Ovary (tissue), 9 donors: Measurements from ENCODE around the gene NR2F6. TPM values are rescaled to one million over a fixed set of nuclear protein-coding genes. Genes with fewer than 3 reads are reported as not detected.
A peak's percentile ranks its signal among the peaks of the same experiment; 100 is the strongest.

Experiments
- DNase-seq, 5 donors: peaks; one replicate each; pipeline ENCODE4 v3.0.0-alpha.2; 2019 to 2020
- H3K27ac ChIP-seq, 2 donors: fragments of 200-600 bp; one replicate each; pipeline versions ENCODE4 v1.5.1 to v1.8.0; 2019 to 2022
- H3K27me3 ChIP-seq: fragments of 200-600 bp; one replicate; pipeline ENCODE4 v1.8.0; 2022
- H3K36me3 ChIP-seq: fragments of 200-600 bp; sonication (generic); one replicate; pipeline ENCODE4 v1.5.1; 2019
- H3K4me1 ChIP-seq: one replicate; pipeline ENCODE4 v1.8.1; 2013; ENCODE audit warnings: mild to moderate bottlenecking, moderate library complexity; ENCODE audit not compliant: insufficient read depth
- H3K4me3 ChIP-seq: fragments of 200-600 bp; sonication (generic); one replicate; pipeline ENCODE4 v1.5.1; 2017
- H3K9me3 ChIP-seq, 2 donors: fragments of 200-600 bp in 1 of 2; sonication (generic) in 1 of 2; one replicate each; pipeline versions ENCODE4 v1.5.1 to v1.8.1; 2013 to 2019; ENCODE audit warnings: mild to moderate bottlenecking in 1 of 2, moderate library complexity in 1 of 2
- CTCF ChIP-seq, 3 donors: fragments of 450-650 bp in 2 of 3; fragments of 200-600 bp in 1 of 3; IDR thresholded peaks; one replicate each; pipeline versions ENCODE4 v1.5.1 to v1.8.0; 2016 to 2022; ENCODE audit warnings: antibody characterized with exemption in 3 of 3, mild to moderate bottlenecking in 1 of 3
- EP300 ChIP-seq: sonication (generic); formaldehyde crosslinking; IDR thresholded peaks from one replicate; pipeline ENCODE4 v1.6.1; 2017; ENCODE audit warnings: antibody characterized with exemption
- POLR2A ChIP-seq: fragments of 450-650 bp; IDR thresholded peaks from one replicate; pipeline ENCODE4 v1.6.1; 2017; ENCODE audit warnings: antibody characterized with exemption, mild to moderate bottlenecking, moderate library complexity
- WGBS, 3 donors: extraction: QIAGEN DNeasy Blood & Tissue Kit in 1 of 3; methylation state at CpG; one replicate each; pipeline versions ENCODE4 v1.1.5 to v1.1.7; 2013 to 2017; 5-methylcytosine and 5-hydroxymethylcytosine counted together
- intact Hi-C, 4 donors: fragments of 100-400 bp; cut with DNase I; formaldehyde crosslinking; loops; one replicate each; pipeline versions ENCODE4 v1.11.0 to v1.15.1; 2022 to 2023
- polyA plus RNA-seq, 2 donors: library from polyadenylated mRNA; stranded (reverse); fragments of 200-250 nt in 1 of 2; fragments of 350-450 nt in 1 of 2; fragmentation: Illumina TruSeq in 1 of 2; extraction: RNeasy Lipid Tissue Mini Kit (QIAGEN cat#74804) in 1 of 2; gene quantifications; one replicate each; pipeline ENCODE4 v1.2.3, GENCODE V29; 2013 to 2014
- total RNA-seq, 7 donors: library from RNA; depleted of rRNA in 2 of 7; stranded (reverse); fragments of >200 nt in 2 of 7; fragmentation: NEBNext Ultra II Directional in 3 of 7; extraction: Animal tissue kit (Norgen Biotek cat#: 25700) in 3 of 7; gene quantifications; one replicate each; pipeline versions ENCODE4 v1.1.0 to v1.2.4, GENCODE V29; 2016 to 2023
- donor health status: DM: no; HTN: no; CAD: no; lungs with moderate emphysema.
- donor health status: DM: no; HTN: no; CAD: no.
- donor health status: Bipolar disorder and iron deficiency.
- donor health status: DM: yes; HTN: yes; CAD: no.
- donor health status: DM: no; HTN: no; CAD: no.
- donor health status: DM: yes; HTN: yes; CAD: no.

NR2F6 gene
- total and polyA plus RNA-seq, 9 donors: 3.7 to 46.4 (median 28.4) TPM

DNA sequence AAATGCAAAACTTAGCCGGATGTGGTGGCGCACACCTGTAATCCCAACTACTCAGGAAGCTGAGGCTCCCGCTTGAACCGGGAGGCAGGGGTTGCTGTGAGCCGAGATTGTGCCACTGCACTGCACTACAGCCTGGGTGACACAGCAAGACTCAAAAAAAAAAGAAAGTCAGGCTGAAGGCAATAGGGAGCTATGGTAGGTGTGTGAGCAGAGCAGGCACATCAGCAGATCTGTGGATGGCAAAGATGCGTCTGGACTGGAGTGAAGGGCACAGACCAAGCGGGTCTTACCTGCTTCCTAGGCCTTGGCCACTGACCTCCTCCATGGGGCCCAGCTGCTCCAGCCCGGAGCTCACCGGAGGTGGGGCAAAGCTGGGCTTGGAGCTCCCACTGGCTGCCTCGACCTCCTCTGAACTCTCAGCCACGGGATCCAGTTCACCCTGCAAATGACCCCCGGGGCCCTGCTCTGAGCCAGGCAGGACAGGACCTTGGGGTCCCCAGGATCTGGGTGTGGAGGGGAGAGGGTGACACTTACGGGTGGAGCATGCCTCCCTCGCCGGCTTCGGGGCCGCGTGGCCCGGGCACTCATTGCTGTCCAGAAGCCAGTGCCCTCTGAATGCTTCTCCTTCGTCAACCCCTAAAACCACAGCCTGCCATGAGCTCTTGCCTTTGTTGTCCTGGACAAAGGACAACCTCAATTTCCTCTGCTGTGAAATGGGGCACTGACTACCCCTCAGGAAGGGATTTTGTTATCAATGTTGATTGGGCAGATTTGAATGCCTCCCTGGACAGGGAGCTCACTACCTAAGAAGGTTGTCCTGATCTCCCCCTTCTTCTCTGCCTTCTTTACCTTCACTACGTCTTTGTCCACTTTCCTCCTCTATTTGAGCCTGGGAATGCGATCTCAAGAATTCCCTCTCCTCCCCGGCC lies 18.3 kb upstream of the NR2F6 start:
- Histone ChIP-seq H3K27ac (no peak overlapping the region), H3K4me3 (no peak overlapping the region), H3K9me3 (no peaks in the 10 kb centered on the region), H3K4me1 (peaks cover 4% of the 10 kb centered on the region), H3K36me3 (no peaks in the 10 kb centered on the region), H3K27me3 (no peaks in the 10 kb centered on the region)
- intact Hi-C loops: no loop called here
- no peak for DNase-seq
- TF ChIP-seq CTCF (IDR thresholded peaks at IDR 0.05): no peak
- WGBS, 3 donors: 72 to 76% (median 75%) methylated on average over 23 of the region's 23 CpGs

DNA sequence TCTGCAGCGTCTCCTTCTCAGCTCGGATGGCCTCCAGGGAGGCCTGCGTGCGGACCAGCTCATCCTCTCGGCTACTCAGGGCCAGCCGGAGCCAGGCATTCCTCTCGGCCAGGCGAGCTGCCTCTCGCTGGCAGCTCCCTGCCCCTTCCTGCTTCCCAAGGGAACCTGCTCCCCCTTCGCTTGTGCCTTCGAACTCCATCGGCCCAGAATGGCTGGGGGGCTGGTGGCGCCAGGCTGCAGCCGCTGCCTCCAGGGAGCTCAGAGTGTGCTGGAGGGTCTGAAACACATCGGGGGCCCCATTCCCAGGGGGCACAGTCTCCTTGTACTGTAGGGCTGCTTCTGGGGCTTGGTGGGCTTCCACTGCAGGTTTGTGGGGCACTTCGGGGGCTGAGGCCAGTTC lies 16.8 kb upstream of the NR2F6 start:
- H3K36me3 ChIP-seq: no peaks in the 10 kb centered on the region
- no peak for DNase-seq
- no peaks in the 10 kb centered on the region for H3K4me1 ChIP-seq
- no peak overlapping the region for H3K27ac ChIP-seq
- intact Hi-C loops: no loop called here
- WGBS, 3 donors: 35 to 49% (median 47%) methylated on average over 15 to 16 of the region's 16 CpGs
- no peaks in the 10 kb centered on the region for H3K27me3 ChIP-seq
- no peak overlapping the region for H3K4me3 ChIP-seq
- TF ChIP-seq CTCF (IDR thresholded peaks at IDR 0.05) (no peak), EP300 (no peak), POLR2A (no peak)
- H3K9me3 ChIP-seq: no peaks in the 10 kb centered on the region

DNA sequence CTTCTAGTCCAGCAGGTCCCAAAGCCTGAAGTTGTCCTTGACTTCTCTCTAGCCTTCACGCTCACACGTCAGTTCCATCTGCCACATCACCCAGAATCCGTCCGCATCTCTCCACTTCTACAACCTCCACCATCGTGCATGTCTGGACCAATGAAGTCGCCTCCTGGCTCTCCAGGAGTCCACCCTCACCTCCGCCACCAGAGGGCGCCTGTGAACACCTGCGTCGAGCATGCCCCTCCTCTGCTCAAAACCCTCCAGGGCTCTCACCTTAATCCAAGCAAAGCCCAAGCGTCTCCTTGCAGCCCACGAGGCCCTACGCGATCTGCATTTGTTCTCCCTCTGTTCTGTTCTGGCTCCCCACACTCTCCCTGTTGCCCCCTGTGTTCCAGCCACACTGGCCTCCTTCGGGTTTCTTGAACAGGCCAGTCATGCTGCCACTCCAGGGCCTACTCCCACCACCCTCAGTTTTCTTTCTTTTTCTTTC lies 15.2 kb upstream of the NR2F6 start:
- Histone ChIP-seq H3K27ac (no peak overlapping the region), H3K4me1 (no peaks in the 10 kb centered on the region), H3K4me3 (no peak overlapping the region), H3K27me3 (no peaks in the 10 kb centered on the region), H3K36me3 (no peaks in the 10 kb centered on the region), H3K9me3 (no peaks in the 10 kb centered on the region)
- intact Hi-C loops: no loop called here
- TF ChIP-seq CTCF (IDR thresholded peaks at IDR 0.05): peak; percentile 48 to 77 (median 63)
- no peak for TF ChIP-seq EP300
- peak; percentile 56 to 80 (median 78) for DNase-seq
- WGBS, 3 donors: 18 to 23% (median 19%) methylated on average over 15 of the region's 15 CpGs

DNA sequence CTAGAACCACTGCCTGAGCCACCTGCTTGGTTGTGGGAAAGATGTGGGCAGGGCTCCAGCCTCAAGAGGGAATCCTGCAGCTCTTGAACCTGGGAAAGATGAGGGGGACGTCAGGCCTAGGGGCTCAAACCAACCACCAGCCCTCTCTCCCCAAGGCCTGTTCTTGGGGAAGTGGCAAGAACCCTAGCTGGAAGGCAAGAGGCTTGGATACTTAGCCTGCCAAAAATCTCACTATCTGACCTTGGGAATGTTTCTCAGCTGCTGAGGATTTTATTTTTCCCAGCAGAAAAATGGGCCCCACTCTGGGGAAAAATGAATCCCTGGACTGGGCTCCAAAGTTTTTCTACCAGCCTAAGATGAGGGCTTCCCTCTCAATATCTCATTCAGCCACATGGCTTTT lies 14.2 kb upstream of the NR2F6 start:
- Histone ChIP-seq H3K27me3 (no peaks in the 10 kb centered on the region), H3K9me3 (no peaks in the 10 kb centered on the region), H3K36me3 (no peaks in the 10 kb centered on the region), H3K4me1 (no peaks in the 10 kb centered on the region), H3K27ac (no peak overlapping the region), H3K4me3 (no peak overlapping the region)
- intact Hi-C loops: no loop called here
- WGBS, 3 donors: 14 to 58% (median 43%) methylated on average over 1 of the region's 1 CpG
- TF ChIP-seq POLR2A: no peak
- no peak for DNase-seq

DNA sequence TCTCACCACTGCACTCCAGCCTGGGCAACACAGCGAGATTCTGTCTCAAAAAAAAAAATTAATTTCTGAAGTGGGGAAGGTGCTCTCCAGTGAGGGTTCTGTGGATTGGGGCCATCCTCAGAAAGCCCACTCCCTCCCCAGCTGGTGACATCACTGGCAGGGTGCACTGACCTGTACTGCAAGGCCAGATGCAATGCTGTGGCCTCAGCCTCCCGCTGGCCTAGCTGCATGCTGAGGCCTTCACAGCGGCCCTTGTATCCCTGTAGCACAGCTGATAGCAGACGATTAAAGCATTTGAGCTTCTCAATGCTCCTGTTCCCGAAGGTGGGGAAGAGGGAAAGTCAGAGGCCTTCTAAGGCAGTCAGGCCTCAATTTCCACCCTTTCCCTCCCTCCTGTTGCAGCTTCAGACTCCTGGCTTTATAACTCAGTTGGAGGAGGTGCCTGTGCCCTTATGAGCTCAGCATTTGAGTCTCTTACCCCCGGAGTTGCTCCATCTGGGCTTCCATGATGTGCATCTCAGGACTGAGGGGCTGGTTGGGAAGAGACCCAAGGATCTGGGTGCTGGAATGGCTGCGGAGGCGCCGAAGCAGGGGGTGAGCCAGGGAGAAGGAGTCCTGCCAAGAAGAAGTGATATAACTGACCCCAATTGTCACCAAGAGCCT lies 13.5 kb upstream of the NR2F6 start:
- Histone ChIP-seq H3K27me3 (no peaks in the 10 kb centered on the region), H3K4me3 (no peak overlapping the region), H3K9me3 (no peaks in the 10 kb centered on the region), H3K36me3 (no peaks in the 10 kb centered on the region), H3K4me1 (no peaks in the 10 kb centered on the region), H3K27ac (no peak overlapping the region)
- TF ChIP-seq CTCF (IDR thresholded peaks at IDR 0.05) (no peak), EP300 (no peak), POLR2A (no peak)
- WGBS, 3 donors: 88 to 92% (median 91%) methylated on average over 9 of the region's 9 CpGs
- DNase-seq: no peak
- intact Hi-C loops: no loop called here
